B cell (primary cell): Measurements from ENCODE around the gene MME. TPM values are rescaled to one million over a fixed set of nuclear protein-coding genes. Genes with fewer than 3 reads are reported as not detected.

Experiments used
- ATAC-seq: fragments of 200-7000 bp; cut with Tn5 transposase; one replicate; pipeline ENCODE4 v1.10.0; 2021; ENCODE audit warnings: low read depth, mild to moderate bottlenecking, moderate number of reproducible peaks, moderate library complexity
- CTCF ChIA-PET: fragments of 350-600 bp; sonication (Branson Sonifier 250); formaldehyde crosslinking; loops from one replicate; lab custom pipeline; 2021; ENCODE audit warnings: antibody characterized with exemption, inconsistent platforms; lab: Charles Lee
- POLR2A ChIA-PET: fragments of 350-600 bp; sonication (Branson Sonifier 250); formaldehyde crosslinking; loops from one replicate; lab custom pipeline; 2021; ENCODE audit warnings: antibody characterized with exemption; lab: Charles Lee
- DNase-seq: peaks from one replicate; pipeline ENCODE4 v3.0.0; 2013
- H2AFZ ChIP-seq: 2 replicates; pipeline ENCODE4 v1.6.1; 2012; ENCODE audit warnings: mild to moderate bottlenecking, low read depth, low read length; ENCODE audit not compliant: insufficient read depth, poor library complexity, severe bottlenecking
- H3K27ac ChIP-seq, 2 donors: 1 replicate in 1 of 2; 2 replicates in 1 of 2; pipeline ENCODE4 v1.5.1; 2012 to 2013; ENCODE audit warnings: low read length in 2 of 2, mild to moderate bottlenecking in 2 of 2, moderate library complexity in 1 of 2
- H3K27me3 ChIP-seq, 4 experiments: fragments of 200-600 bp in 1 of 4; sonication (generic) in 1 of 4; replicated peaks in 1 of 4; 1 replicate in 2 of 4; 2 replicates in 2 of 4; pipeline versions ENCODE4 v1.6.1 to v1.7.0; 2013 to 2016; ENCODE audit warnings: low read length in 3 of 4, mild to moderate bottlenecking in 2 of 4, mixed read lengths in 1 of 4, moderate library complexity in 1 of 4; ENCODE audit not compliant: insufficient read depth in 4 of 4, control insufficient read depth in 3 of 4; ENCODE audit errors: control extremely low read depth in 1 of 4
- H3K36me3 ChIP-seq, 2 experiments: replicated peaks in 1 of 2; 1 replicate in 1 of 2; 2 replicates in 1 of 2; pipeline versions ENCODE4 v1.6.1 to v1.7.1; 2013; ENCODE audit warnings: low read length in 1 of 2; ENCODE audit not compliant: insufficient read depth in 2 of 2, control insufficient read depth in 1 of 2; ENCODE audit errors: control extremely low read depth in 1 of 2, extremely low read depth in 1 of 2
- H3K4me1 ChIP-seq, 2 donors: fragments of 200-600 bp in 1 of 2; sonication (generic) in 1 of 2; 1 replicate in 1 of 2; 2 replicates in 1 of 2; pipeline versions ENCODE4 v1.5.1 to v1.6.1; 2013 to 2017; ENCODE audit warnings: low read length in 2 of 2; ENCODE audit not compliant: control insufficient read depth in 2 of 2, insufficient read depth in 2 of 2
- H3K4me2 ChIP-seq: replicated peaks from 2 replicates; pipeline ENCODE3; 2012; ENCODE audit warnings: mild to moderate bottlenecking, low read depth, low read length; ENCODE audit not compliant: poor library complexity, severe bottlenecking
- H3K4me3 ChIP-seq, 5 experiments: fragments of 200-600 bp in 1 of 5; sonication (generic) in 1 of 5; 1 replicate in 3 of 5; 2 replicates in 2 of 5; pipeline versions ENCODE4 v1.5.1 to v1.7.0; 2011 to 2016; ENCODE audit warnings: low read length in 4 of 5, mild to moderate bottlenecking in 4 of 5, low read depth in 2 of 5, control low read depth in 1 of 5, moderate library complexity in 1 of 5; ENCODE audit not compliant: insufficient read depth in 1 of 5; ENCODE audit errors: control extremely low read depth in 1 of 5, extremely low read depth in 1 of 5
- H3K79me2 ChIP-seq: fragments of 200-600 bp; sonication (generic); one replicate; pipeline ENCODE4 v1.6.0; 2016; ENCODE audit warnings: low read length; ENCODE audit not compliant: control insufficient read depth, insufficient read depth
- H3K9ac ChIP-seq: fragments of 200-600 bp; sonication (generic); 2 replicates; pipeline ENCODE4 v1.6.1; 2017; ENCODE audit warnings: mild to moderate bottlenecking, low read length, moderate library complexity
- H3K9me3 ChIP-seq, 3 donors: one replicate each; pipeline versions ENCODE4 v1.6.1 to v1.7.1; 2013; ENCODE audit warnings: low read length in 2 of 3; ENCODE audit not compliant: control insufficient read depth in 2 of 3, insufficient read depth in 1 of 3; ENCODE audit errors: control extremely low read depth in 1 of 3
- H4K20me1 ChIP-seq: 2 replicates; pipeline ENCODE4 v1.6.0; 2012; ENCODE audit warnings: mild to moderate bottlenecking, low read length; ENCODE audit not compliant: insufficient read depth, control insufficient read depth, poor library complexity, severe bottlenecking
- H3K27ac Mint-ChIP-seq: one replicate; pipeline ENCODE4 v1.8.0; 2021; ENCODE audit warnings: mixed read lengths
- H3K27me3 Mint-ChIP-seq: one replicate; pipeline ENCODE4 v1.8.0; 2021; ENCODE audit warnings: mixed read lengths
- H3K4me1 Mint-ChIP-seq: one replicate; pipeline ENCODE4 v1.8.0; 2021; ENCODE audit warnings: mixed read lengths
- H3K4me3 Mint-ChIP-seq: one replicate; pipeline ENCODE4 v1.8.0; 2021; ENCODE audit warnings: mixed read lengths
- H3K9me3 Mint-ChIP-seq: one replicate; pipeline ENCODE4 v1.8.0; 2022; ENCODE audit warnings: mixed read lengths; ENCODE audit not compliant: insufficient read depth
- CTCF ChIP-seq: fragments of 200-600 bp; IDR thresholded peaks from one replicate; pipeline ENCODE4 v1.8.0; 2022; ENCODE audit warnings: antibody characterized with exemption, mild to moderate bottlenecking
- EZH2 ChIP-seq: IDR thresholded peaks from 2 replicates; pipeline ENCODE4 v1.6.1; 2012; ENCODE audit warnings: borderline replicate concordance, low read depth, mild to moderate bottlenecking, moderate library complexity, low read length; ENCODE audit not compliant: insufficient read depth, poor library complexity, severe bottlenecking
- WGBS: methylation state at CpG from one replicate; pipeline ENCODE4 v1.1.5; 2013; ENCODE audit warnings: missing lambda C conversion rate; ENCODE audit not compliant: insufficient coverage; 5-methylcytosine and 5-hydroxymethylcytosine counted together
- intact Hi-C: fragments of 100-400 bp; cut with micrococcal nuclease; formaldehyde crosslinking; loops from one replicate; pipeline ENCODE4 v1.10.0; 2022
- polyA plus RNA-seq: library from polyadenylated mRNA; depleted of rRNA; stranded (reverse); fragments of >200 nt; gene quantifications from 2 replicates; pipeline ENCODE4 v1.2.3, GENCODE V29; 2012
- total RNA-seq, 2 donors: library from RNA; stranded (reverse); fragments of 120-200 nt in 1 of 2; gene quantifications; 1 replicate in 1 of 2; 2 replicates in 1 of 2; pipeline versions ENCODE4 v1.2.3 to v1.2.4, GENCODE V29; 2013 to 2022

The MME gene
- total and polyA plus RNA-seq, 2 donors (not counting 1 experiment from before 2014, with no cell fraction given): 0.88 to 11.2 TPM

GRCh38 chr3:155202626-155203025 is 122.5 kb downstream of the MME start:
- no peaks in the 10 kb centered on the region for H3K9me3 Mint-ChIP-seq
- WGBS: 97% methylated on average over 2 of the region's 4 CpGs
- H3K27me3 ChIP-seq: no peaks in the 10 kb centered on the region

GRCh38 chr3:155204851-155205250 is 124.7 kb downstream of the MME start:
- Histone ChIP-seq H3K27me3 (no peaks in the 10 kb centered on the region), H4K20me1 (no peaks in the 10 kb centered on the region), H3K4me2 (no peak overlapping the region), H3K4me3 (no peak overlapping the region), H3K4me1 (no peaks in the 10 kb centered on the region), H3K36me3 (no peaks in the 10 kb centered on the region), H3K9me3 (no peaks in the 10 kb centered on the region), H3K79me2 (no peaks in the 10 kb centered on the region), H3K9ac (no peak overlapping the region), H3K27ac (no peak overlapping the region), H2AFZ (no peak overlapping the region)
- DNase-seq (no peak), ATAC-seq (no peak)
- Mint-ChIP-seq H3K4me1 (no peaks in the 10 kb centered on the region), H3K27ac (no peak overlapping the region), H3K9me3 (no peaks in the 10 kb centered on the region), H3K27me3 (no peaks in the 10 kb centered on the region), H3K4me3 (no peak overlapping the region)
- CTCF ChIA-PET: no interaction called here
- TF ChIP-seq EZH2 (no peak), CTCF (no peak)
- intact Hi-C loops: no loop called here
- POLR2A ChIA-PET: no interaction called here

More at GRCh38 chr3:155202626-155203025, 122.5 kb downstream of the MME start:
- H2AFZ ChIP-seq: no peak overlapping the region
- no peaks in the 10 kb centered on the region for H3K9me3 ChIP-seq
- TF ChIP-seq EZH2 (no peak), CTCF (no peak)
- no peaks in the 10 kb centered on the region for H3K36me3 ChIP-seq
- Mint-ChIP-seq H3K4me1 (no peaks in the 10 kb centered on the region), H3K4me3 (no peak overlapping the region), H3K27ac (no peak overlapping the region), H3K27me3 (no peaks in the 10 kb centered on the region)
- no peaks in the 10 kb centered on the region for H3K4me1 ChIP-seq
- no peaks in the 10 kb centered on the region for H3K79me2 ChIP-seq
- ChIA-PET POLR2A (no interaction called here), CTCF (interaction anchor here (1.1 kb wide), 1 partner anchor 8 kb away, joined by 3 read pairs; no protein-coding TSS in a partner anchor)
- intact Hi-C loops: no loop called here
- no peak overlapping the region for H3K4me3 ChIP-seq
- H3K9ac ChIP-seq: no peak overlapping the region
- DNase-seq: no peak
- ATAC-seq: no peak
- H4K20me1 ChIP-seq: no peaks in the 10 kb centered on the region
- H3K27ac ChIP-seq: no peak overlapping the region
- no peak overlapping the region for H3K4me2 ChIP-seq
